ENCODE results near the gene ABHD18.
"Not testable (repeated sequence)": the region's sequence is repeated elsewhere in the genome, so short reads cannot be mapped to it uniquely, and the experiment has no call there.

The ABHD18 gene

GRCh38 chr4:127965062-127965802, at the start of gene ABHD18, which contains the start of gene MFSD8:
TSS of gene ABHD18 (plus strand) at chr4:127965406. CDS start at chr4:127982956, 17,550 bp downstream.
TSS of gene MFSD8 (minus strand) at chr4:127965173. CDS start at chr4:127965133, 40 bp downstream.
- peak; percentile 83 for FAIRE-seq

GRCh38 chr4:127916512-127916911, 48.7 kb upstream of the ABHD18 start:
- FAIRE-seq: no peak

- FAIRE-seq: no peak
Observed at GRCh38 chr4:127917151-127917550, 48.1 kb upstream of the ABHD18 start.

- FAIRE-seq: no peak
Observed at GRCh38 chr4:127920521-127920920, 44.7 kb upstream of the ABHD18 start.

DNA sequence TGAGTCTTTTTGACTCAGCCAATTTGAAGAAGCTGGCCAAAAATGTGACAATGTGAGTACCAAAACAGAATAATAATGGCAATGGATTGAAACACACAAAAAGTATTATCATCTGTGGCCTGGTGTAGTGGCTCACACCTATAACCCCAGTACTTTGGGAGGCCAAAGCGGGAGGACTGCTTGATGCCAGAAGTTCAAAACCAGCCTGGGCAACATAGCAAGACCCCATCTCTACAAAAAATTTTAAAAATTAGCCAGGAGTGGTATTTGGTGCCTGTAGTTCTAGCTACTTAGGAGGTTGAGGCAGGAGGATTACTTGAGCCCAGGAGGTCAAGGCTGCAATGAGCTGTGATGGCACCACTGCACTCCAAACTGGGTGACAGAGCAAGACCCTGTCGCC, 43.0 kb upstream of the ABHD18 start:
- no peak for FAIRE-seq

DNA sequence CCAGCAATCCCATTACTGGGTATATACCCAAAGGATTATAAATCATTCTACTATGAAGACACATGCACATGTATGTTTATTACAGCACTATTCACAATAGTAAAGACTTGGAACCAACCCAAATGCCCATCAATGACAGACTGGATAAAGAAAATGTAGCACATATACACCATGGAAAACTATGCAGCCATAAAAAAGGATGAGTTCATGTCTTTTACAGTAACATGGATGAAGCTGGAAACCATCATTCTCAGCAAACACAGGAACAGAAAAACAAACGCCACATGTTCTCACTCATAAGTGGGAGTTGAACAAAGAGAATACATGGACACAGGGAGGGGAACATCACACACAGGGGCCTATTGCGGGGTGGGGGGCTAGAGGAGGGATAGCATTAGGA, 39.5 kb upstream of the ABHD18 start:
- not testable (repeated sequence) for FAIRE-seq

DNA sequence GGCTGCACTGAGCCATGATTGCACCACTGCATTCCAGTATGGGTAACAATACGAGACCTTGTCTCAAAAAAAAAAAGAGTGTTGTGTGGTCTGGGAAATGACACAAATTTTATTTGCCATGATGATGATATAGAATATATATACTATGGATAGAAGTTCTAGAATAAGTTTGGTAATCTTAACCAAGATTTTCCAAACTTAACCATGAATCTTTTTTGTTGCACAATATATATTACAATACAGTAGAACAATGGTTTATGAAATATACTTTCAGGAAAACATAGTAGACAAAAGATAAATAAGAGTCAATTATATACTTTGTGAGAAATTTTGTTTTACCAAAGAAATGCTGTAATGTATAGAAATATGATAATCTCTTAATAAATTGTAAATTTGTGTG, 35.0 kb upstream of the ABHD18 start:
- no peak for FAIRE-seq

- FAIRE-seq: not testable (repeated sequence)
Observed at GRCh38 chr4:127931836-127932235, 33.4 kb upstream of the ABHD18 start.

- no peak for FAIRE-seq
Observed at GRCh38 chr4:127936974-127937373, 28.2 kb upstream of the ABHD18 start.

- FAIRE-seq: no peak
Observed at GRCh38 chr4:127957105-127957504, 8.1 kb upstream of the ABHD18 start.

GRCh38 chr4:127959794-127960193, 5.4 kb upstream of the ABHD18 start:
- FAIRE-seq: no peak

DNA sequence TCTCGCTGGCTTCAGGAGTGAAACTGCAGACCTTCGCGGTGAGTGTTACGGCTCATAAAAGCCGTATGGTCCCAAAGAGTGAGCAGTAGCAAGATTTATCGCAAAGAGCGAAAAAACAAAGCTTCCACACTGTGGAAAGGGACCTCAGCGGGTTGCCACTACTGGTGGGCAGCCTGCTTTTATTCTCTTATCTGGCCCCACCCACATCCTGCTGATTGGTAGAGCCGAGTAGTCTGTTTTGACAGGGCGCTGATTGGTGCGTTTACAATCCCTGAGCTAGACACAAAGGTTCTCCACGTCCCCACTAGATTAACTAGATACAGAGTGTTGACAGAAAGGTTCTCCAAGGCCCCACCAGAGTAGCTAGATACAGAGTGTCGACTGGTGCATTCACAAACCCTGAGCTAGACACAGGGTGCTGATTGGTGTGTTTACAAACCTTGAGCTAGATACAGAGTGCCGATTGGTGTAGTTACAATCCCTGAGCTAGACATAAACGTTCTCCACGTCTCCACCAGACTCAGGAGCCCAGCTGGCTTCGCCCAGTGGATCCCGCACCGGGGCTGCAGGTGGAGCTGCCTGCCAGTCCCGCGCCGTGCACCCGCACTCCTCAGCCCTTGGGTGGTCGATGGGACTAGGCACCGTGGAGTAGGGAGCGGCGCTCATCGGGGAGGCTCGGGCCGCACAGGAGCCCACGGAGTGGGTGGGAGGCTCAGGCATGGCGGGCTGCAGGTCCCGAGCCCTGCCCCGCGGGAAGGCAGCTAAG, 1.4 kb upstream of the ABHD18 start:
- not testable (repeated sequence) for FAIRE-seq

GRCh38 chr4:127964426-127965061, 662 bp upstream of the ABHD18 start:
- not testable (repeated sequence) for FAIRE-seq

DNA sequence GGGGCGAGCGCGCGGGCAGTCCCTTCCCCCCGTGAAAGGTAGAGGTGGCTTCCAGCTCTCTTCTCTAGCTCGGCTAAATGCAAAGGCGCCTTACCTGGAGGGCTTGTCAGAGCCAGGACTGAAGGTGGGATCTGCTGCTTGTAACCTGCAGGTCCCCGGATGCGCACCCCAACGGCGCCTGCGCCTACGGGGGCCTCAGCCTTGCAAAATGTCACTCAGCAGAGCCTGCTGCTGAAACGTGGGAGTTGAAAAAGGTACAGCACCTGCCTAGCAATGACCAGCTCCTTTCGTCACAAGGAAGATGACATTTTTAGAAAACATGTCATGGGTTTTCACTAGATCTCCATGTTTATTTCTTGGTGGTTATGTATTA, 583 bp downstream of the ABHD18 start:
- FAIRE-seq: no peak

- FAIRE-seq: no peak
Observed at GRCh38 chr4:127967141-127967775, 2.1 kb downstream of the ABHD18 start.

DNA sequence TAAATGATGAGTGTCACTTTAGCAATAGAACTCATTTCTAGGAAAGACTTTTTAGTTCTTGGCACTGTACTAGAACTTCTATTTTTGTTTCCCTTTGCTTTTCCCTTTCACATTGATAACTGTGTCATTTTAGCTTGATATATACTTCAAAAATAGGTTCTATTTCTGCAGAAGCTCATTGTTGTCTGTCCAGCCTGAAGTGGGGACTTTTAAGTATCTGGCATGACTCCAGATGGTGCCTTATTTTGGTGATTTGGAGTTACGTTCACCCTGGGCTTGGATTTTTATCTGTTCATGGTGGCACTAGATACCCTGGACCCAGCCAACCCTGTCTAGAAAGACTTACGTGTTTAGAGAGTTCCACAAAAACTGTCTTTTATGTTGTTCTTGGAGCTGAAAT, 3.4 kb downstream of the ABHD18 start:
- FAIRE-seq: no peak

DNA sequence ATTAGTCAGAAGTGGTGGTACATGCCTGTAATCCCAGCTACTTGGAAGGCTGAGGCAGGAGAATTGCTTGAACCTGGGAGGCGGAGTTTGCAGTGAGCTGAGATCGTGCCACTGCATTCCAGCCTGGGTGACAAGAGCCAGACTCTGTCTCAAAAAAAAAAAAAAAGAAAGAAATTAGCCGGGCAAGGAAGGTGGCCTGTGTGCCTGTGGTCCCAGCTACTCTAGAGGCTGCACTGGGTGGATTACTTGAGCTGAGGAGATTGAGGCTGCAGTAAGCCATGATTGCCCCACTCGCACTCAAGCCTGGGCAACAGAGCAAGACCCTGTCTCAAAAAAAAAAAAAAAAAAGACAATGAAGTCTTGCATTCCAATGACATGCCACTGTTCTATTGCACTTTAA, 5.7 kb downstream of the ABHD18 start:
- FAIRE-seq: not testable (repeated sequence)

DNA sequence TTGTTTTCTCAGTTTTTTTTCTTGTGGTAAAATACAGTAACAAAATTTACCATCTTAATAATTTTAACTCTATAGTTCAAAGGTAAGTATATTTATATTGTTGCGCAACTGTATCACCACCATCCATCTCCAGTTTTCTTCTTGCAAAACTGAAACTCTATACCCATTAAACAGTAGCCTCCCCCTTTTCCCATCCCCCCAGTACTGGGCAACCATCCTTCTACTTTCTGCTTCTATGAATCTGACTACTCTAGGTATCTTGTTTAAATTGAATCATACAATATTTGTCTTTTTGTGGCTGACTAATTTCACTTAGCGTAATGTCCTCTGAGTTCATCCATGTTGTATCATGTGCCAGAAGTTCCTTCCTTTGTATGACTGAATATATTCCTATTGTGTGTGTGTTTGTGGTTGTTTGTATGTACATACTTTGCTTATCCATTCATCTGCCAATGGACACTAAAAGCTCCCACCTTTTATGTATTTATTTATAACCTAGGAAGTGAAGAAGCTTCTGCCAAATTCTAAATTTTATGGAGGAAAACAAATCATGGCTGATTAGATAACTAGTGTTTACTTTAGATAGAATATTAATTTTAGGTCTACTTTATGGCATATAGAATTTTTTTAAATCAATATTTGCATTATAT, 10.0 kb downstream of the ABHD18 start:
- no peak for FAIRE-seq

DNA sequence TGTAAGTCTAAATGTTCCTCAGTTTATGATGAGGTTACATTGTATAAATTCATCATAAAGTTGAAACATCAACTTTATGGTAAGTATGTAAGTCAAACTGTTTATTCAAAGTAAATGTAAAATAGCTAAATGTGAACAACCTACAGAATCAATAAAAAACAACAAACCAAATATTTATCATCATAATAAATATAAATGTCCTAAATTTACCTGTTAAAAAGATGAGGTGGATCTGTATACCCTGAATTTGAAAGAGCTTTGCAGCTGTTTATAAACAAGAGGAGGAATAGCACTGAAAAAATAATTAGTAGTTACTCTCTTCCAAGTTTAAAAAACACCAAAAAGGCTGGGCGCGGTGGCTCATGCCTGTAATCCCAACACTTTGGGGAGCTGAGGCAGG, 13.7 kb downstream of the ABHD18 start:
- FAIRE-seq: no peak

DNA sequence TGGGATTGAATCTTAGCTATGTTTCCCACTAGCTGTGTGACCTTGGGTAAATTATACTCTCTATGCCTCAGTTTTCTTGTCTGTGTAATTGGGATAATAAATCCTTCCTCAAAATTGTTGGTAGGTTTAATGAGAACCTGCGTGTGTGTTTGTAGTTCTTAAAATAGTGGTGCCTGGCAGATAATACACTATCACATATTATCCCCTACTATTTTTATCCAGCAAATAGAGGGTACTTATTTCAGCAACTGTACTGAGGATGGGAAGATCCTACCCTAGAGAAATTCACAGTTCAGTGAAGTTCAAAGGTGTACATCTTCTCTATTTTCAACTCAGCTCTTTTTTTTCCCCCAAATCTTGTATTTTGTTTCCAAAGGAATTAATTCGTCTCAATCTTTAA, 17.2 kb downstream of the ABHD18 start:
- FAIRE-seq: no peak

DNA sequence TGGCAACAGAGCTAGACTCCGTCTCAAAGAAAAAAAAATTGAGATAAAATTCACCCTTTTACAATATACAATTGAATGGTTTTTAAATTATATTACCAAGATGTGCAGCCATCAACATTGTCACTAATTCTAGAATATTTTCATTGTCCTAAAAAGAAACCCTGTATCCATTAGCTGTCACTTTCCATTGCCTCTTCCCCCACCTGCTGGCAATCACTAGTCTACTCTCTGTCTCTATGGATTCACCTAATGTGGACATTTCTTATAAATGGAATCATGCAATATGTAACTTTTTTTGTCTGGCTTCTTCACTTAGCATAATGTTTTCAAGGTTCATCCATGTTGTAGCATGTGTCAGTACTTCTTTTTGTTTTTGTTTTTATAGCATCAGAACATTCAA, 20.8 kb downstream of the ABHD18 start:
- FAIRE-seq: no peak

DNA sequence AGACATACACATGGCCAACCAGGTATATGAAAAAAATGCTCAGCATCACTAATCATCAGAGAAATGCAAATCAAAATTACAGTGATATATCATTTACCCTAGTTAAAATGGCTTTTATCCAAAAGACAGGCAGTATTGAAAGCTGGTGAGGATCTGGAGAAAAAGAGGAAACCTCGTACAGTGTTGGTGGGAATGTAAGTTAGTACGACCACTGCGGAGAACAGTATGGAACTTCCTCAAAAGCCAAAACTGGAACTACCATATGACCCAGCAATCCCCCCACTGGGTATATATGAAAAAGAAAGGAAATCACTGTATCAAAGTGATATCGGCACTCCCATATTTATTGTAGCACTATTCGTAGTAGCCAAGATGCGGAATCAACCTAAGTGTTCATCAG, 23.4 kb downstream of the ABHD18 start:
- FAIRE-seq: no peak

- no peak for FAIRE-seq
Observed at GRCh38 chr4:127993151-127993550, 27.9 kb downstream of the ABHD18 start.

Data from TTC549 (cell line).